Measurements from ENCODE around the gene GATAD1. TPM values are rescaled to one million over a fixed set of nuclear protein-coding genes. Genes with fewer than 3 reads are reported as not detected.
"Not testable (repeated sequence)": the region's sequence is repeated elsewhere in the genome, so short reads cannot be mapped to it uniquely, and the experiment has no call there.

The GATAD1 gene
- total RNA-seq, 1 donor from 2014 or later, result 53.6 TPM

- no peak overlapping the region for H3K4me3 Mint-ChIP-seq
- no peak for TF ChIP-seq CTCF (IDR thresholded peaks at IDR 0.05; ENCODE audit: unreplicated experiment)
- peaks cover 4% of the 10 kb centered on the region for H3K36me3 Mint-ChIP-seq
- H3K27ac Mint-ChIP-seq, result no peak overlapping the region
- H3K27me3 Mint-ChIP-seq (ENCODE audit: low read depth), result no peaks in the 10 kb centered on the region
- peaks cover 4% of the 10 kb centered on the region for H3K4me1 Mint-ChIP-seq
- DNase-seq (ENCODE audit: low spot score in 2 of 2, unreplicated experiment in 2 of 2), result no peak
- H3K9me3 Mint-ChIP-seq, result no peaks in the 10 kb centered on the region
Observed at GRCh38 chr7:92404170-92404614, 43.1 kb upstream of the GATAD1 start.

- no peaks in the 10 kb centered on the region for H3K36me3 Mint-ChIP-seq
- no peak for TF ChIP-seq CTCF (IDR thresholded peaks at IDR 0.05; ENCODE audit: unreplicated experiment)
- no peak for DNase-seq (ENCODE audit: low spot score in 2 of 2, unreplicated experiment in 2 of 2)
- H3K9me3 Mint-ChIP-seq, result peaks cover 6% of the 10 kb centered on the region
- H3K27ac Mint-ChIP-seq, result no peak overlapping the region
- H3K4me3 Mint-ChIP-seq, result no peak overlapping the region
- H3K4me1 Mint-ChIP-seq, result peaks cover 11% of the 10 kb centered on the region
- H3K27me3 Mint-ChIP-seq (ENCODE audit: low read depth), result peaks cover 1% of the 10 kb centered on the region
Observed at GRCh38 chr7:92409357-92409756, 37.9 kb upstream of the GATAD1 start.

- peaks cover 11% of the 10 kb centered on the region for H3K4me1 Mint-ChIP-seq
- not testable (repeated sequence) for H3K9me3 Mint-ChIP-seq; H3K4me3 Mint-ChIP-seq; DNase-seq (ENCODE audit: low spot score in 2 of 2, unreplicated experiment in 2 of 2); H3K27ac Mint-ChIP-seq; H3K27me3 Mint-ChIP-seq (ENCODE audit: low read depth); H3K36me3 Mint-ChIP-seq
Observed at GRCh38 chr7:92410162-92410561, 37.1 kb upstream of the GATAD1 start.

- Mint-ChIP-seq H3K27ac (no peak overlapping the region), H3K4me3 (no peak overlapping the region), H3K36me3 (no peaks in the 10 kb centered on the region), H3K4me1 (peaks cover 11% of the 10 kb centered on the region), H3K9me3 (peaks cover 6% of the 10 kb centered on the region), H3K27me3 (ENCODE audit: low read depth) (peaks cover 1% of the 10 kb centered on the region)
- no peak for DNase-seq (ENCODE audit: low spot score in 2 of 2, unreplicated experiment in 2 of 2)
- no peak for TF ChIP-seq CTCF (IDR thresholded peaks at IDR 0.05; ENCODE audit: unreplicated experiment)
Observed at GRCh38 chr7:92412745-92413144, 34.5 kb upstream of the GATAD1 start.

- peaks cover 1% of the 10 kb centered on the region for H3K27me3 Mint-ChIP-seq (ENCODE audit: low read depth)
- no peak for TF ChIP-seq CTCF (IDR thresholded peaks at IDR 0.05; ENCODE audit: unreplicated experiment)
- H3K4me1 Mint-ChIP-seq, result peaks cover 11% of the 10 kb centered on the region
- no peak overlapping the region for H3K4me3 Mint-ChIP-seq
- DNase-seq (ENCODE audit: low spot score in 2 of 2, unreplicated experiment in 2 of 2), result no peak
- H3K27ac Mint-ChIP-seq, result no peak overlapping the region
- peaks cover 6% of the 10 kb centered on the region for H3K9me3 Mint-ChIP-seq
- H3K36me3 Mint-ChIP-seq, result no peaks in the 10 kb centered on the region
Observed at GRCh38 chr7:92413550-92413949, 33.7 kb upstream of the GATAD1 start.

- no peak for TF ChIP-seq CTCF (IDR thresholded peaks at IDR 0.05; ENCODE audit: unreplicated experiment)
- Mint-ChIP-seq H3K4me1 (peaks cover 11% of the 10 kb centered on the region), H3K27ac (no peak overlapping the region), H3K9me3 (no peaks in the 10 kb centered on the region), H3K36me3 (no peaks in the 10 kb centered on the region), H3K27me3 (ENCODE audit: low read depth) (peaks cover 1% of the 10 kb centered on the region), H3K4me3 (no peak overlapping the region)
- DNase-seq (ENCODE audit: low spot score in 2 of 2, unreplicated experiment in 2 of 2), result no peak
Observed at GRCh38 chr7:92415225-92415624, 32.1 kb upstream of the GATAD1 start.
